Right hindlimb (tissue), 1 donor: ENCODE measurements around the gene TRPC4AP.
"Not testable (repeated sequence)": the region's sequence is repeated elsewhere in the genome, so short reads cannot be mapped to it uniquely, and the experiment has no call there.

Source experiments
- DNase-seq: peaks from one replicate; pipeline ENCODE4 v3.0.0-alpha.2; 2018

The TRPC4AP gene

GRCh38 chr20:35055445-35056276 is 36.9 kb downstream of the TRPC4AP start:
- DNase-seq: no peak

GRCh38 chr20:35054814-35055213 is 37.8 kb downstream of the TRPC4AP start:
- DNase-seq: no peak

- DNase-seq: not testable (repeated sequence)
Observed at GRCh38 chr20:35052616-35053015, 40.0 kb downstream of the TRPC4AP start.

DNA sequence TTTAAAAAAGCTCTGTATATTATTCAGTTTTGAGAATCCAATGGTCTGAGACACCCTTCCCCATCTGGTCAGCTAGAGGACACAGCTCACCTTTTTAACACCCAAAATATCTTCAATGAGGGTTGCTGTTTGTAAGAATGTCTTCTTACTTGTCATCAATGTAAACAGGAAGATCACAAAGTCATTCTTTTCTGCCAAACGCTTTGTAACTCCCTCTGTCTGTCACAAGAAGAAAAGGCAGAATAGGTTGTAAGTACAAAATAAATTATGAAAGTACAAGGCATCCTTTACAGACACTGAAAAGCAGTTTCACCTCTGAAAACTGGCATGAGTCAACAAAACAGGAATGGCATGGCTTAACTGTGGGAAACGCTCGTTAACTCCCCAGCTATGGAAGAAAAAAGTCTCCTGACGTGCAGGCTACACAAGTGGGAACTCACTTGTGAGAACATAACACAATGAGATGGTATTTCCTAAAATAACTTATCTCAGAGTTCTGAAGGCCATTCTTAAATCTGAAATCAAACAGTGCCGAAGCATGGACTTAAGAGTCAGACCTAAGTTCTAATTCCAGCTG is 42.7 kb downstream of the TRPC4AP start:
- DNase-seq: no peak

DNA sequence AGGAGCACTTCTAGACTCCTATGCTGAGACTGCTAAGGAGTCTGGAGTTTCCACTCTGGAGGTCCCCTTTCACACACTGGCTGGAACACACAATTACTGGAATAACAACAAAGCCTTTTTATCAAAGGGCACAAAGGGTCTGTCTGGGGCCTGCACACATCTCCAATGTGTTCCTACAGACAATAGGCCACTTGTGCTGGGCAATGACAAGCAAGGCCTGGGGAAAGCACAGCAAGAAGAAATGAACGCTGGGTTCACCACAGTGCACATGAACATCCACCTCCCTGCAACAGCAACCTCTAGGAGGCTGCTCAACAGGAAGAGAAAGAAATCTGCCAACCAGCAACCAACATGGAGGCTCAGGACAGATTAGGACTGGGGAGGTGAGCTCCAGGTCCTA is 43.9 kb downstream of the TRPC4AP start:
- DNase-seq: no peak

DNA sequence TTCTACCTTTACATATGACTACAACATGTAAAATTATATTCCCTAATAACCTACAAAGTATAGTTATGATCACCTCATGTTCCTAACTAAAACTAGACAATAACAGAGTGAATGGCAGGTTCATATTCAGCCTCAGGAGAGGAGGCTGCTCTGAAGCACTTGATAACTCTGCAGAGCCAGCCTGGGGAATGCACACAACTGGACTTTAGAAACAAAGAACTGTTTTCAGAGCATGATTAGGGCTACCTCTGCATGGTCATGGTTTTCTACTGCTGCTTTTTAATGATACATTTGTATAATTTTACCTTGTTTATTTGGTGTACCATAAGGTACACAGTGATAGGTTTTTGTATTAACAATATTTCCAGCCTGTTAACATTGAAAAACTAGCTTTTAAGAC is 50.3 kb downstream of the TRPC4AP start:
- no peak for DNase-seq

DNA sequence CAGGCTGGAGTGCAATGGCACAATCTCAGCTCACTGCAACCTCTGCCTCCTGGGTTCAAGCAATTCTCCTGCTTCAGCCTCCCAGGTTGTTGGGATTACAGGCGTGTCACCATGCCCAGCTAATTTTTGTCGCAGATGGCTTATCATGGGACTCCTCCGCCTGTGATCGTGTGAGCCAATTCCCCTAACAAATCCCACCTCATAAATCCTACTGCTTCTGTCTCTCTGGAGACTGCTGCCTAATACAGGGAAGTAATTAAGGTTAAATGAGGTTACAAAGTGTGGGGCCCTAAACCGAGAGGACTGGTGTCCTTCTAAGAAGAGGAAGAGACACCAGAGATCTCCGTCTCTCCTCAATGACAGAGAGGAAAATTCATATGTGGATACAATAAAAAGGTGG is 52.0 kb downstream of the TRPC4AP start:
- no peak for DNase-seq

DNA sequence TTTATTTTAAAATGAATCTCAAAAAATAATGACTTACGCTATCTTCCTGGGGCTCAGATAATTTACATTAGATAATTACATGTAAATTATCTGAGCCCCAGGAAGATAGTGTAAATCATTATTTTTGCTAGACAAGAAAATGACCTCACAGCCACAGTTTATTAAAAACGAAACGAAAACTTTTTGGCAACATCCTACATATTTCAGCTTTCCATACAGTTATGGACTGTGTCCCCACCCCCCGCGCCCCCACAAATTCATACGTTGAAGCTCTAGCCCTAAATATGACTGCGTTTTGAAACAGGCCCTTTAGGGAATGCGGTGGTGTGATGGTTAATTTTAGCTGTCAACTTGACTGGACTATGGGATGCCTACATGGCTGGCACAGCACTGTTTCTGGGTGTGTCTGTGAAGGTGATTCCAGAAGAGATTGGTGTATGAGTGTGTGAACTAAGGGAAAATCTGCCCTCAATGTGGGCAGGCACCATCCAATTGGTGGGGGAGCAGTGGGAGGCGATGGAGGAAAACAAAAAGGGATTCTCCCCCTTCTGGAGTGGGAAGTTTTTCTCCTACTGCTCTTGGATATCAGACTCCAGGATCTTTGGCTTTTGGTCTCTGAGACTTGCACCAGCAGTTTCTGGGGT is 52.6 kb downstream of the TRPC4AP start:
- no peak for DNase-seq

- no peak for DNase-seq
Observed at GRCh38 chr20:35039146-35039545, 53.5 kb downstream of the TRPC4AP start.

DNA sequence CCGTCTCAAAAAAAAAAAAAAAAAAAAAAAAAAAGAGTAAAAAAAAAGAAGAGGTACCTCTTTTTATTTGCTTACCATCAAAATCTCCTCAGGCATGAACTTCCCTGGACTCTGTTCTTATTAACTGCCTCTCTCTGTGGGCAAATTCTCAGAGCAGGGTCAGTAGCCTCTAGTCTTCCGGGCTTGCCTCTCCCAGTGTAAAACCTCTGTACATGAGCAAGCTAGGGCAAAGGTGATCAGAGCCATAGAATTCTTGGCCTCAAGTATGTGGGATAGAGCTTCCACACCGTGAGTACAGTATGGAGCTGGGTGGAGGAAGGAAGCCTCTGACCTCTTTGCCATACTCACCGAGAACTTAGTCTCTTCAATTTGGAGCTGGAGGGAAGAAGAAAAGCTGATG is 58.5 kb downstream of the TRPC4AP start:
- DNase-seq: no peak

- DNase-seq: no peak
Observed at GRCh38 chr20:35030136-35030535, 62.5 kb downstream of the TRPC4AP start.

DNA sequence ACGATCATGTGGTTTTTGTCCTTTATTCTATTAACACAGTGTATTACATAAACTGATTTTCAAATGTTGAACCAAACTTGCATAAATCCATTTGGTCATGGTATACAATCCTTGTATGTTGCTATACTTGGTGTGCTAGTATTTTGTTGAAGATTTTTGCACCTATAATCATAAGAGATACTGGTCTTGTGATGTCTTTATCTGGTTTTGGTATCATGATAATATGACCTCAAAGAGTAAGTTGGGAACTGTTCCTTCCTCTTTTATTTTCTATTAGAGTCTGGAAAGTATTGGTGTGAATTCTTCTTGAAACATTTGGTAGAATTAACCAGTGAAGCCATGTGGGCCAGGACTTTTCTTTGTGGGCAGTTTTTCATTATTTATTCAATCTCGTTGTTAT is 65.3 kb downstream of the TRPC4AP start:
- DNase-seq: no peak

GRCh38 chr20:35025116-35025515 is 67.5 kb downstream of the TRPC4AP start:
- DNase-seq: no peak

- no peak for DNase-seq
Observed at GRCh38 chr20:35023624-35024023, 69.0 kb downstream of the TRPC4AP start.

GRCh38 chr20:35021831-35022230 is 70.8 kb downstream of the TRPC4AP start:
- no peak for DNase-seq

- DNase-seq: no peak
Observed at GRCh38 chr20:35021063-35021462, 71.5 kb downstream of the TRPC4AP start.

DNA sequence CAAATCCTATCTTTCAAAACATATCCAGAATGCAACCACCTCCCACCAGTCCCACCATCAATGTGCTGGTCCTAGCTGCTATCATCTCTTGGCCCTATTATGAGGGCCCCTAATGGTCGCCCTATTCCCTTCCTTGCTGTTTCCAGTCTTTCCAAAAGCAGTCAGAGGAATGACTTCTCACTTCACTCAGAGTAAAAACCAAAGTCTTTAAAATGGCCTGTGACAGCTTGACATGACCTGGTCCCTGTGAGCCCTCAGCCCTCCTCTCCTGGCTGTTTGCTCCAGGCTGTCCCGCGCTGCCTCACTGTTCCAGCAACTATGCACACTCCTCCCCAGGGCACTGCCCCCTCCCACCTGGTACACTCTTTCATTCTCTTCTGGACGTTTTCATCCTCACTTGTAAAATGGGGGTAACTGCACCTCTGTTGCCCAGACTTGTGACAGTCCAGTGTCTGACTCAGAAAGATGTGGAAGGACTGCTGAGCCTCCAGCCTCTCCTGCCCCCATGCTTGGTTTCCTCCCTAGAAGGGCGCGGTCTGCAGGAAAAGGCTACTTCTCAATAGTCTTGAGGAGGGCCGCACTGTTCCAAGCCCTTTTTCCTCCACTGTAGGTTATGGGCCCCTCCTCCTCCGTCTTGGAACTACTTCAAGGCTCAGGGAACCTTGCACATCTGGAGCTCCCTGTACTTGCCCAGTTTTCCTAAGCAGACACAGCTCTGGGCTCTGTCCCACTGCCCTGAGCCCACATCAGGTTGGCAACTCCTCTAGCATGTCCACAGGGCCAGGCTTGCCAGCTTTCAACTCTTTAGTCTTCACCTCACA is 72.3 kb downstream of the TRPC4AP start:
- DNase-seq: peak; percentile 61

DNA sequence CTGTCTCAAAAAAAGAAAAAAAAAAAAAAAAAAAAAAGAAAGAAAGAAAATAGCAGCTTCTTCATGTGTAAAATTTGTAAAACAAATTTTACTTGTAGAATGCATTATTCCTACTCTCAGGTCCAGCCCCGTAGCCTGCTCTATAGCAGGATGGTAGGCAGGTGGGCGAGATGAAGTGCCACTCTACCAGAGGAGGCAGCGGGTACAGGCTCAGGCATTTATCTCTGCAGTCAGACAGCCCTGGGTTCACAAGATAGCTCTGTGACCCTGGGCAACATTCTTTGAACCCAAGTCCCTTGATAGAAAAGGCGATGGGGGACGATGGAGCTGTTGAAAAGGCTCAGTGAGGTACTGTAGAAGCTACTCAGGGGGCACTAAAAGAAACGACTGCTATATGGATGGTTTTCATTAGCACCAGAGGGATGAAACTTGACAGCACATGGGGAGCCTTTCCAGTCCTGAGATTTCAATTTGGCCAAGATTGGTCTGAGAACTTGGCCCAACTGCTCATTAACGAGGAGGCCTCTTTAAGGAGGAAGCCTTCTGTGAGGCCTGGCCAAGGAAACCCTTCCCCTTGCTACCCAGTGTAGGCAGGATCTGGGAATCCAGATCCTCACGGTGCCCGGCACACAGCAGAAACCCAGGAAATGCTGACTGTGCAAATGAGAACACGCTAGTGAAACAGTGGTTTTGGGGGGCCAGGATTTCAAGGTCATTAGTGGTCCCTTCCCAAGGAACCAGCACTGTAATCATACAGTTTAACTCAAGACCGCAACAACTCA is 73.8 kb downstream of the TRPC4AP start:
- peak; percentile 66 for DNase-seq

DNA sequence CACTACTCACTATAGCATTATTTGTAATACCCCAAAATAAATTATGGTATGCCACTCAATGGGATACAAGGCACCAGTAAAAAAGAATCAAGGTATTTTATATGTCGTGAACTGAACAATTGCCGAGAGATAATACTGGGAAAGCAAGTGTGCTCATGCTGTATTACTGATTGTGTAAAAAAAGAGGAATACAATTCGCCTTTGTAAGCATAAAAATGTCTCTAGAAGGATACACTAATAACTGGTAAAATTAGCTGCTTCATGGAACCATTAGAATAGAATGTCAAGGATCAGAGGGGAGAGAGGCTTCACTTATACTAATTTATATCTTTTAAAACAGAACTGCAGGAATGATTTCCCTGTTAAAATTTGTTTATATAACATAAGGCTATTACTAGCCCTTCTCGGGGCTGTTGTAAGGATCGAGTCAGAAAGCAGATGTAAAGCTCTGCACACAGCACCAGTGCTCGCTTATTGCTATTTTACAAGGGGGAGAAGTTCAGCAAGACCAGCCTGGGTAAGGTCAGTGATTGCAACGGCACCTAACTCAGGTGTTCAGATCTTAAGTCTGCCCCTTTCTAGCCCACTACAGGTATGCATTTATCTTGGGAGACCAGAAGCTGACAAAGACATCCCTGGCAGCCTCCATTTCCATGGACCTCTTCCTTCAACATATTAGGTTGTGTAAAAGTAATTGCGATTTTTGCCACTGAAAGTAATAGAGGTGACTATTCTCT is 75.3 kb downstream of the TRPC4AP start:
- DNase-seq: no peak

GRCh38 chr20:35015863-35016193 is 76.8 kb downstream of the TRPC4AP start:
- no peak for DNase-seq

- no peak for DNase-seq
Observed at GRCh38 chr20:35014537-35014936, 78.1 kb downstream of the TRPC4AP start.
